GM13977 (cell line): Measurements from ENCODE around the gene INPP5D.

Source experiments
- DNase-seq: peaks from one replicate; pipeline ENCODE4 v3.0.0; 2012; ENCODE audit warnings: low spot score
- CTCF ChIP-seq: IDR thresholded peaks from 2 replicates; pipeline ENCODE4 v1.5.1; 2012; ENCODE audit warnings: mild to moderate bottlenecking, control low read depth; ENCODE audit not compliant: insufficient read depth; ENCODE audit errors: extremely low read depth, missing control alignments
- in situ Hi-C: fragments of 300-500 bp; cut with MboI; formaldehyde crosslinking; loops from one replicate; pipeline ENCODE4 v1.12.0; 2022; ENCODE audit warnings: low sequenced_read_pairs, low pct_unique_long_range_greater_than_20kb, mixed read lengths, inconsistent platforms; ENCODE audit not compliant: unreplicated experiment

Gene INPP5D

GRCh38 chr2:233039212-233039845 lies 20.8 kb upstream of the INPP5D start:
- TF ChIP-seq CTCF, result no peak
- no peak for DNase-seq
- in situ Hi-C loops, result loop anchor here (25.0 kb wide), 1 partner anchor 177 kb away; the partner anchor contains the start of gene SNORC

GRCh38 chr2:233039846-233040530 lies 20.2 kb upstream of the INPP5D start:
- no peak for TF ChIP-seq CTCF
- in situ Hi-C loops, result loop anchor here (25.0 kb wide), 1 partner anchor 178 kb away; the partner anchor contains the start of gene SNORC
- no peak for DNase-seq

GRCh38 chr2:233040571-233040970 lies 19.6 kb upstream of the INPP5D start:
- DNase-seq, result no peak
- no peak for TF ChIP-seq CTCF
- in situ Hi-C loops, result loop anchor here (25.0 kb wide), 1 partner anchor 178 kb away; the partner anchor contains the start of gene SNORC

- TF ChIP-seq CTCF, result no peak
- DNase-seq, result no peak
- in situ Hi-C loops, result loop anchor here (25.0 kb wide), 1 partner anchor 180 kb away; the partner anchor contains the start of gene SNORC
Observed at GRCh38 chr2:233041722-233042323, 18.3 kb upstream of the INPP5D start.

GRCh38 chr2:233042549-233042948 lies 17.6 kb upstream of the INPP5D start:
- no peak for DNase-seq
- no peak for TF ChIP-seq CTCF
- in situ Hi-C loops, result loop anchor here (25.0 kb wide), 1 partner anchor 180 kb away; the partner anchor contains the start of gene SNORC

GRCh38 chr2:233044974-233045605 lies 15.1 kb upstream of the INPP5D start:
- no peak for DNase-seq
- in situ Hi-C loops, result loop anchor here (25.0 kb wide), 1 partner anchor 183 kb away; the partner anchor contains the start of gene SNORC
- no peak for TF ChIP-seq CTCF
